Measurements from ENCODE around the gene FAM171A1.

Gene FAM171A1

GRCh38 chr10:15361131-15361530 lies 10.0 kb downstream of the FAM171A1 start:
- Histone ChIP-seq H2AFZ (ENCODE audit: low read length, unreplicated experiment) (no peak overlapping the region), H3K27me3 (ENCODE audit: insufficient read depth, low read length) (no peaks in the 10 kb centered on the region), H3K4me3 (ENCODE audit: low read depth, low read length) (no peak overlapping the region), H3K27ac (ENCODE audit: low read depth, low read length) (no peak overlapping the region), H3K79me2 (ENCODE audit: control insufficient read depth, insufficient read depth, low read length, unreplicated experiment) (peaks cover 11% of the 10 kb centered on the region), H3K36me3 (ENCODE audit: insufficient read depth, low read length) (no peaks in the 10 kb centered on the region), H3K4me1 (ENCODE audit: control insufficient read depth, insufficient read depth, low read length, unreplicated experiment) (peaks cover 6% of the 10 kb centered on the region)

GRCh38 chr10:15360566-15360965 lies 10.5 kb downstream of the FAM171A1 start:
- H3K79me2 ChIP-seq (ENCODE audit: control insufficient read depth, insufficient read depth, low read length, unreplicated experiment): peaks cover 9% of the 10 kb centered on the region

GRCh38 chr10:15353471-15354017 lies 17.5 kb downstream of the FAM171A1 start:
- Histone ChIP-seq H3K27me3 (ENCODE audit: insufficient read depth, low read length) (no peaks in the 10 kb centered on the region), H3K27ac (ENCODE audit: low read depth, low read length) (no peak overlapping the region), H3K4me1 (ENCODE audit: control insufficient read depth, insufficient read depth, low read length, unreplicated experiment) (peaks cover 4% of the 10 kb centered on the region)

More at GRCh38 chr10:15360566-15360965, 10.5 kb downstream of the FAM171A1 start:
- Histone ChIP-seq H3K27me3 (ENCODE audit: insufficient read depth, low read length) (no peaks in the 10 kb centered on the region), H3K4me1 (ENCODE audit: control insufficient read depth, insufficient read depth, low read length, unreplicated experiment) (peaks cover 6% of the 10 kb centered on the region), H3K27ac (ENCODE audit: low read depth, low read length) (no peak overlapping the region), H3K4me3 (ENCODE audit: low read depth, low read length) (no peak overlapping the region), H2AFZ (ENCODE audit: low read length, unreplicated experiment) (no peak overlapping the region), H3K36me3 (ENCODE audit: insufficient read depth, low read length) (no peaks in the 10 kb centered on the region)

GRCh38 chr10:15352836-15353235 lies 18.3 kb downstream of the FAM171A1 start:
- H3K27me3 ChIP-seq (ENCODE audit: insufficient read depth, low read length): no peaks in the 10 kb centered on the region
- peaks cover 7% of the 10 kb centered on the region for H3K4me1 ChIP-seq (ENCODE audit: control insufficient read depth, insufficient read depth, low read length, unreplicated experiment)
- H2AFZ ChIP-seq (ENCODE audit: low read length, unreplicated experiment): no peak overlapping the region
- no peaks in the 10 kb centered on the region for H3K36me3 ChIP-seq (ENCODE audit: insufficient read depth, low read length)
- peaks cover 20% of the 10 kb centered on the region for H3K79me2 ChIP-seq (ENCODE audit: control insufficient read depth, insufficient read depth, low read length, unreplicated experiment)
- no peak overlapping the region for H3K27ac ChIP-seq (ENCODE audit: low read depth, low read length)
- no peak overlapping the region for H3K4me3 ChIP-seq (ENCODE audit: low read depth, low read length)

More at GRCh38 chr10:15353471-15354017, 17.5 kb downstream of the FAM171A1 start:
- Histone ChIP-seq H3K79me2 (ENCODE audit: control insufficient read depth, insufficient read depth, low read length, unreplicated experiment) (peaks cover 20% of the 10 kb centered on the region), H2AFZ (ENCODE audit: low read length, unreplicated experiment) (no peak overlapping the region), H3K4me3 (ENCODE audit: low read depth, low read length) (no peak overlapping the region), H3K36me3 (ENCODE audit: insufficient read depth, low read length) (no peaks in the 10 kb centered on the region)

- Histone ChIP-seq H3K27ac (ENCODE audit: low read depth, low read length) (no peak overlapping the region), H3K79me2 (ENCODE audit: control insufficient read depth, insufficient read depth, low read length, unreplicated experiment) (peaks cover 20% of the 10 kb centered on the region), H3K4me1 (ENCODE audit: control insufficient read depth, insufficient read depth, low read length, unreplicated experiment) (peaks cover 7% of the 10 kb centered on the region), H2AFZ (ENCODE audit: low read length, unreplicated experiment) (no peak overlapping the region), H3K4me3 (ENCODE audit: low read depth, low read length) (no peak overlapping the region), H3K36me3 (ENCODE audit: insufficient read depth, low read length) (no peaks in the 10 kb centered on the region), H3K27me3 (ENCODE audit: insufficient read depth, low read length) (no peaks in the 10 kb centered on the region)
Observed at GRCh38 chr10:15352201-15352600, 18.9 kb downstream of the FAM171A1 start.

- Histone ChIP-seq H3K36me3 (ENCODE audit: insufficient read depth, low read length) (no peaks in the 10 kb centered on the region), H3K27ac (ENCODE audit: low read depth, low read length) (no peak overlapping the region), H3K27me3 (ENCODE audit: insufficient read depth, low read length) (no peaks in the 10 kb centered on the region), H3K4me3 (ENCODE audit: low read depth, low read length) (no peak overlapping the region), H3K4me1 (ENCODE audit: control insufficient read depth, insufficient read depth, low read length, unreplicated experiment) (peaks cover 7% of the 10 kb centered on the region), H2AFZ (ENCODE audit: low read length, unreplicated experiment) (no peak overlapping the region), H3K79me2 (ENCODE audit: control insufficient read depth, insufficient read depth, low read length, unreplicated experiment) (peaks cover 24% of the 10 kb centered on the region)
Observed at GRCh38 chr10:15351099-15351820, 19.8 kb downstream of the FAM171A1 start.

- Histone ChIP-seq H3K79me2 (ENCODE audit: control insufficient read depth, insufficient read depth, low read length, unreplicated experiment) (peaks cover 22% of the 10 kb centered on the region), H3K27me3 (ENCODE audit: insufficient read depth, low read length) (no peaks in the 10 kb centered on the region), H3K36me3 (ENCODE audit: insufficient read depth, low read length) (no peaks in the 10 kb centered on the region), H3K4me1 (ENCODE audit: control insufficient read depth, insufficient read depth, low read length, unreplicated experiment) (peaks cover 7% of the 10 kb centered on the region), H3K27ac (ENCODE audit: low read depth, low read length) (no peak overlapping the region), H3K4me3 (ENCODE audit: low read depth, low read length) (peak overlapping the region; percentile 76), H2AFZ (ENCODE audit: low read length, unreplicated experiment) (peak overlapping the region; percentile 85)
Observed at GRCh38 chr10:15349112-15349511, 22.0 kb downstream of the FAM171A1 start.

- no peak overlapping the region for H3K27ac ChIP-seq (ENCODE audit: low read depth, low read length)
- H3K4me1 ChIP-seq (ENCODE audit: control insufficient read depth, insufficient read depth, low read length, unreplicated experiment): peaks cover 7% of the 10 kb centered on the region
- H3K36me3 ChIP-seq (ENCODE audit: insufficient read depth, low read length): no peaks in the 10 kb centered on the region
- peak overlapping the region; percentile 76 for H3K4me3 ChIP-seq (ENCODE audit: low read depth, low read length)
- peaks cover 23% of the 10 kb centered on the region for H3K79me2 ChIP-seq (ENCODE audit: control insufficient read depth, insufficient read depth, low read length, unreplicated experiment)
- no peaks in the 10 kb centered on the region for H3K27me3 ChIP-seq (ENCODE audit: insufficient read depth, low read length)
- peak overlapping the region; percentile 85 for H2AFZ ChIP-seq (ENCODE audit: low read length, unreplicated experiment)
Observed at GRCh38 chr10:15348579-15348978, 22.5 kb downstream of the FAM171A1 start.

- Histone ChIP-seq H3K27me3 (ENCODE audit: insufficient read depth, low read length) (no peaks in the 10 kb centered on the region), H2AFZ (ENCODE audit: low read length, unreplicated experiment) (no peak overlapping the region), H3K4me1 (ENCODE audit: control insufficient read depth, insufficient read depth, low read length, unreplicated experiment) (peaks cover 7% of the 10 kb centered on the region), H3K79me2 (ENCODE audit: control insufficient read depth, insufficient read depth, low read length, unreplicated experiment) (peaks cover 29% of the 10 kb centered on the region), H3K36me3 (ENCODE audit: insufficient read depth, low read length) (no peaks in the 10 kb centered on the region), H3K4me3 (ENCODE audit: low read depth, low read length) (no peak overlapping the region), H3K27ac (ENCODE audit: low read depth, low read length) (no peak overlapping the region)
Observed at GRCh38 chr10:15347150-15347549, 23.9 kb downstream of the FAM171A1 start.

- H3K4me3 ChIP-seq (ENCODE audit: low read depth, low read length): no peak overlapping the region
- no peaks in the 10 kb centered on the region for H3K27me3 ChIP-seq (ENCODE audit: insufficient read depth, low read length)
- H3K36me3 ChIP-seq (ENCODE audit: insufficient read depth, low read length): no peaks in the 10 kb centered on the region
- H3K27ac ChIP-seq (ENCODE audit: low read depth, low read length): no peak overlapping the region
- H3K79me2 ChIP-seq (ENCODE audit: control insufficient read depth, insufficient read depth, low read length, unreplicated experiment): peaks cover 29% of the 10 kb centered on the region
- H3K4me1 ChIP-seq (ENCODE audit: control insufficient read depth, insufficient read depth, low read length, unreplicated experiment): peaks cover 7% of the 10 kb centered on the region
- H2AFZ ChIP-seq (ENCODE audit: low read length, unreplicated experiment): no peak overlapping the region
Observed at GRCh38 chr10:15346440-15347141, 24.5 kb downstream of the FAM171A1 start.
